ENCODE results near the gene RORB.

GRCh38 chr9:74478606-74479005 lies 18.5 kb upstream of the RORB start:
- TF ChIP-seq, protein P1, sequence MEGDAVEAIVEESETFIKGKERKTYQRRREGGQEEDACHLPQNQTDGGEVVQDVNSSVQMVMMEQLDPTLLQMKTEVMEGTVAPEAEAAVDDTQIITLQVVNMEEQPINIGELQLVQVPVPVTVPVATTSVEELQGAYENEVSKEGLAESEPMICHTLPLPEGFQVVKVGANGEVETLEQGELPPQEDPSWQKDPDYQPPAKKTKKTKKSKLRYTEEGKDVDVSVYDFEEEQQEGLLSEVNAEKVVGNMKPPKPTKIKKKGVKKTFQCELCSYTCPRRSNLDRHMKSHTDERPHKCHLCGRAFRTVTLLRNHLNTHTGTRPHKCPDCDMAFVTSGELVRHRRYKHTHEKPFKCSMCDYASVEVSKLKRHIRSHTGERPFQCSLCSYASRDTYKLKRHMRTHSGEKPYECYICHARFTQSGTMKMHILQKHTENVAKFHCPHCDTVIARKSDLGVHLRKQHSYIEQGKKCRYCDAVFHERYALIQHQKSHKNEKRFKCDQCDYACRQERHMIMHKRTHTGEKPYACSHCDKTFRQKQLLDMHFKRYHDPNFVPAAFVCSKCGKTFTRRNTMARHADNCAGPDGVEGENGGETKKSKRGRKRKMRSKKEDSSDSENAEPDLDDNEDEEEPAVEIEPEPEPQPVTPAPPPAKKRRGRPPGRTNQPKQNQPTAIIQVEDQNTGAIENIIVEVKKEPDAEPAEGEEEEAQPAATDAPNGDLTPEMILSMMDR (IDR thresholded peaks at IDR 0.05) = no peak
- TF ChIP-seq POLR2A (IDR thresholded peaks at IDR 0.05) (no peak), POLR2AphosphoS5 (IDR thresholded peaks at IDR 0.05) (no peak)

All from suprapubic skin (tissue), 4 donors.